Measurements from ENCODE around the gene TRIM2. TPM values are rescaled to one million over a fixed set of nuclear protein-coding genes. Genes with fewer than 3 reads are reported as not detected.

Gene TRIM2
- total RNA-seq, 1 donor from 2014 or later, result 28.7 TPM

DNA sequence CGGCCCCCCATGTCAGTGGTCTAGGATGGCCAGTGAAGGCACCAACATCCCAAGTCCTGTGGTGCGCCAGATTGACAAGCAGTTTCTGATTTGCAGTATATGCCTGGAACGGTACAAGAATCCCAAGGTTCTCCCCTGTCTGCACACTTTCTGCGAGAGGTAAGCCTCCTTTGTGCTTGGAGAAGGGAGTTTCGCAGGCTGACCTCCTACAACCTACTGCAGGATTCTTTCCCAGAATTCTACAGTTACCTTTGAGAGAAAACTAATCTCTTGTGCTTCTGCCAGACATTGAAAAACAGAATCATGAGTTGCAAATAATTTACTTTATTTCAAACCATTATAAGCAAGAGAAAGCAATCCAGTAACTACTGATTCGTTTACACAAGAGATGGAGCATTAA lies 66.1 kb downstream of the TRIM2 start:
- Histone ChIP-seq H3K4me1 (peaks cover 19% of the 10 kb centered on the region), H3K27me3 (no peaks in the 10 kb centered on the region), H3K27ac (no peak overlapping the region), H3K9me3 (no peaks in the 10 kb centered on the region), H3K4me3 (no peak overlapping the region), H3K36me3 (no peaks in the 10 kb centered on the region)
- TF ChIP-seq POLR2A (IDR thresholded peaks at IDR 0.05) (no peak), CTCF (IDR thresholded peaks at IDR 0.05) (no peak), POLR2AphosphoS5 (IDR thresholded peaks at IDR 0.05; ENCODE audit: insufficient read depth in 1 of 2, low read depth in 1 of 2) (no peak)
- DNase-seq (ENCODE audit: extremely low spot score in 2 of 2), result no peak
- intact Hi-C loops (cut with DNase I), result no loop called here

- H3K4me1 ChIP-seq, result peaks cover 17% of the 10 kb centered on the region
- H3K4me3 ChIP-seq, result no peak overlapping the region
- TF ChIP-seq POLR2A (IDR thresholded peaks at IDR 0.05), result no peak
- TF ChIP-seq CTCF (IDR thresholded peaks at IDR 0.05), result no peak
- TF ChIP-seq POLR2AphosphoS5 (IDR thresholded peaks at IDR 0.05; ENCODE audit: insufficient read depth in 1 of 2, low read depth in 1 of 2), result no peak
- DNase-seq (ENCODE audit: extremely low spot score in 2 of 2), result no peak
- no peaks in the 10 kb centered on the region for H3K27me3 ChIP-seq
- intact Hi-C loops (cut with DNase I), result no loop called here
- no peaks in the 10 kb centered on the region for H3K9me3 ChIP-seq
- no peak overlapping the region for H3K27ac ChIP-seq
- peaks cover 0 to 7% of the 10 kb centered on the region in 2 donors for H3K36me3 ChIP-seq
Measured at GRCh38 chr4:153271820-153272219, 67.6 kb downstream of the TRIM2 start.

- Histone ChIP-seq H3K27me3 (no peaks in the 10 kb centered on the region), H3K9me3 (no peaks in the 10 kb centered on the region), H3K27ac (no peak overlapping the region), H3K4me1 (peaks cover 9% of the 10 kb centered on the region), H3K4me3 (no peak overlapping the region), H3K36me3 (peaks cover 0 to 7% of the 10 kb centered on the region in 2 donors)
- no peak for DNase-seq (ENCODE audit: extremely low spot score in 2 of 2)
- no peak for TF ChIP-seq POLR2AphosphoS5 (IDR thresholded peaks at IDR 0.05; ENCODE audit: insufficient read depth in 1 of 2, low read depth in 1 of 2)
- TF ChIP-seq POLR2A (IDR thresholded peaks at IDR 0.05), result no peak
- no peak for TF ChIP-seq CTCF (IDR thresholded peaks at IDR 0.05)
- intact Hi-C loops (cut with DNase I), result no loop called here
Measured at GRCh38 chr4:153273751-153274150, 69.5 kb downstream of the TRIM2 start.

- TF ChIP-seq POLR2AphosphoS5 (IDR thresholded peaks at IDR 0.05; ENCODE audit: insufficient read depth in 1 of 2, low read depth in 1 of 2) (no peak), CTCF (IDR thresholded peaks at IDR 0.05) (no peak), POLR2A (IDR thresholded peaks at IDR 0.05) (no peak)
- no peak overlapping the region for H3K27ac ChIP-seq
- intact Hi-C loops (cut with DNase I), result no loop called here
- no peak overlapping the region for H3K4me3 ChIP-seq
- no peak for DNase-seq (ENCODE audit: extremely low spot score in 2 of 2)
- H3K36me3 ChIP-seq, result peaks cover 0 to 7% of the 10 kb centered on the region in 2 donors
- H3K27me3 ChIP-seq, result no peaks in the 10 kb centered on the region
- peaks cover 9% of the 10 kb centered on the region for H3K4me1 ChIP-seq
- H3K9me3 ChIP-seq, result no peaks in the 10 kb centered on the region
Measured at GRCh38 chr4:153274967-153275366, 70.7 kb downstream of the TRIM2 start.

DNA sequence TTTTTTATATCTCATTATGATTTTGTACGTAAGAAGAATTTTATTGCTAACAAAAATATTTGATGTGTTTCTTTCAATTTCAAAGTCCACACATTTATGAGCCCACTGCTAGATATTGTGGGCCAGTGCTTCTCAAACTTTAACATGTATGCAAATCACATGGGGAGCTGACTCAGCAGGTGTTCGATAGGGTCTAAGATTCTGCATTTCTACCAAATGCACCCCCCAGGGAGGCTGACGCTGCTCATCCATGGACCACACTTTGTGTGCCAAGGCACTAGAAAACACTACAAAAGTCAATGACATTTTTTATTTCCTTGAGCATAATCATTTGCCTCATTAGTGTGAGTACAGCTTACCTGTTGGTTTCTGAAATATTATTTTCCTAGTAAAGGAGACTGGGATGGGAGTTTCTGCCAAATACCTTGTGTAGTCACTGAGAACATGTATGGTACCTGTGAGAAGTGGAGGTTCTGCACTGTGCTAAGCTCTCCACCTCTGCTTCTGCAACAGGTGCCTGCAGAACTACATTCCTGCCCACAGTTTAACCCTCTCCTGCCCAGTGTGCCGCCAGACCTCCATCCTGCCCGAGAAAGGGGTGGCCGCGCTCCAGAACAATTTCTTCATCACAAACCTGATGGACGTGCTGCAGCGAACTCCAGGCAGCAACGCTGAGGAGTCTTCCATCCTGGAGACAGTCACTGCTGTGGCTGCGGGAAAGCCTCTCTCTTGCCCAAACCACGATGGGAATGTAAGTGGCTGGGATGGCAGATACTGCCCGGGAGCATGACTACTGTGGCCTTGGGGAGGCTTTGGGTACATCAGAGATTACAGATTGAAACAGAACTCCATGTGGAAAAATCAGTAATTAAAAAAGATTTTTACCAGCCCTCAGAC lies 71.4 kb downstream of the TRIM2 start:
- intact Hi-C loops (cut with DNase I), result no loop called here
- peaks cover 9% of the 10 kb centered on the region for H3K4me1 ChIP-seq
- DNase-seq (ENCODE audit: extremely low spot score in 2 of 2), result no peak
- H3K27me3 ChIP-seq, result no peaks in the 10 kb centered on the region
- peaks cover 0 to 7% of the 10 kb centered on the region in 2 donors for H3K36me3 ChIP-seq
- TF ChIP-seq POLR2A (IDR thresholded peaks at IDR 0.05) (no peak), CTCF (IDR thresholded peaks at IDR 0.05) (no peak), POLR2AphosphoS5 (IDR thresholded peaks at IDR 0.05; ENCODE audit: insufficient read depth in 1 of 2, low read depth in 1 of 2) (no peak)
- no peak overlapping the region for H3K4me3 ChIP-seq
- H3K9me3 ChIP-seq, result no peaks in the 10 kb centered on the region
- H3K27ac ChIP-seq, result no peak overlapping the region

Measured in vagina (tissue), 2 donors.